C4-2B (cell line): ENCODE results near the gene RFX2.

Source experiments
- H3K27ac ChIP-seq: fragments of 450-650 bp; 2 replicates; pipeline ENCODE4 v1.5.1; 2017
- ZFX ChIP-seq: fragments of 450-650 bp; IDR thresholded peaks from 2 replicates; pipeline ENCODE4 v1.6.1; 2017
- TF ChIP-seq, protein P1 (sequence below): fragments of 450-650 bp; conservative IDR thresholded peaks from 2 replicates; pipeline ENCODE4 v1.5.1; 2017; ENCODE audit warnings: mild to moderate bottlenecking

The RFX2 gene

DNA sequence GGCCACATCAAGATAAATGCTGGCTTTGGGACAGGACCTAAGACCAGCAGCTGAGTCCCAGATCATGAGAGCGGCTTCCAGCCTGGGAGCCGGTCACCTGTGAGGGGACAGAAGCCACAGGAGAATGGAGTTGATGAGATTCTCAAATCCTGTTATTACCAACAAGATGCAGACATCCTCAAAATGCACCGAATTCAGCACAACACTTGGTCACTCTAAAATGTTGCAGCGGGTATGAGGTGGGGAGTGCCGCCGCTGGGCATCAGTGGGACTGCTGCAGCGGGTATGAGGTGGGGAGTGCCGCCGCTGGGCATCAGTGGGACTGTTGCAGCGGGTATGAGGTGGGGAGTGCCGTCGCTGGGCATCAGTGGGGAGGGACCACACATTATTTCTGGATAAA lies 153.6 kb downstream of the RFX2 start:
- H3K27ac ChIP-seq, result no peak overlapping the region

DNA sequence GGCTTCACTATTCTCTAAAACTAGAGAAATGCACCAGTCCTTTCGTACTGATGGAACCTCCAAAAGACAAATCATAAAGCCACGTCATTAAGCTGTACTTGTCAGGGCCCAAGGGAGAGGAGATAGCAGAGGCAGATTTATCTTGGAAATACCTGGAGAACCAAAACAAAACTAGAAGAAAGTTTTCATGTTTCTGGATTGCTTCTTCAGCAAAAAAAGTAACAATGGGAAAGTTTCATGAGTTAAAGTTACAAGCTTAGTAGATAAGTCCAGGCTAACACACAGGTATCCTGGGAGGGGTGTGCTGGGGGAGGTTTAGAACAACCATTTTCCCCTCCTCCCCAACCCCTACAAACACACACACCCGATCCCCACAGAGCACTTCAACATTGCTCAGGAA lies 154.0 kb downstream of the RFX2 start:
- TF ChIP-seq, protein P1, sequence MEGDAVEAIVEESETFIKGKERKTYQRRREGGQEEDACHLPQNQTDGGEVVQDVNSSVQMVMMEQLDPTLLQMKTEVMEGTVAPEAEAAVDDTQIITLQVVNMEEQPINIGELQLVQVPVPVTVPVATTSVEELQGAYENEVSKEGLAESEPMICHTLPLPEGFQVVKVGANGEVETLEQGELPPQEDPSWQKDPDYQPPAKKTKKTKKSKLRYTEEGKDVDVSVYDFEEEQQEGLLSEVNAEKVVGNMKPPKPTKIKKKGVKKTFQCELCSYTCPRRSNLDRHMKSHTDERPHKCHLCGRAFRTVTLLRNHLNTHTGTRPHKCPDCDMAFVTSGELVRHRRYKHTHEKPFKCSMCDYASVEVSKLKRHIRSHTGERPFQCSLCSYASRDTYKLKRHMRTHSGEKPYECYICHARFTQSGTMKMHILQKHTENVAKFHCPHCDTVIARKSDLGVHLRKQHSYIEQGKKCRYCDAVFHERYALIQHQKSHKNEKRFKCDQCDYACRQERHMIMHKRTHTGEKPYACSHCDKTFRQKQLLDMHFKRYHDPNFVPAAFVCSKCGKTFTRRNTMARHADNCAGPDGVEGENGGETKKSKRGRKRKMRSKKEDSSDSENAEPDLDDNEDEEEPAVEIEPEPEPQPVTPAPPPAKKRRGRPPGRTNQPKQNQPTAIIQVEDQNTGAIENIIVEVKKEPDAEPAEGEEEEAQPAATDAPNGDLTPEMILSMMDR, result no peak
- TF ChIP-seq ZFX, result no peak
- no peak overlapping the region for H3K27ac ChIP-seq

More for the DNA sequence above, 153.6 kb downstream of the RFX2 start:
- TF ChIP-seq, protein P1, result no peak
- no peak for TF ChIP-seq ZFX

DNA sequence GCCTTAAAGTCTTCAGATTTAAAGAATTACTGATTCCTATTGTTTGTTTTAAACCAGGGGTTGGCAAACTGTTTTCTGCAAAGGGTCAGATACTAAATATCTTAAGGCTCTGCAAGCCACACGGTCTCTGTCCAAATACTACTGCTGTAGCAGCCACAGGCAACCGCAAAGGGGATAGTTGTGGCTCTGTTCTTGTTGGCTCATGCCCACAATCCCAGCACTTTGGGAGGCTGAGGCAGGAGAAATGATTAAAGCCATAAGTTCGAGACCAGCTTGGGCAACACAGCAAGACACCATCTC lies 154.7 kb downstream of the RFX2 start:
- no peak overlapping the region for H3K27ac ChIP-seq
- TF ChIP-seq, protein P1, result no peak
- TF ChIP-seq ZFX, result no peak

DNA sequence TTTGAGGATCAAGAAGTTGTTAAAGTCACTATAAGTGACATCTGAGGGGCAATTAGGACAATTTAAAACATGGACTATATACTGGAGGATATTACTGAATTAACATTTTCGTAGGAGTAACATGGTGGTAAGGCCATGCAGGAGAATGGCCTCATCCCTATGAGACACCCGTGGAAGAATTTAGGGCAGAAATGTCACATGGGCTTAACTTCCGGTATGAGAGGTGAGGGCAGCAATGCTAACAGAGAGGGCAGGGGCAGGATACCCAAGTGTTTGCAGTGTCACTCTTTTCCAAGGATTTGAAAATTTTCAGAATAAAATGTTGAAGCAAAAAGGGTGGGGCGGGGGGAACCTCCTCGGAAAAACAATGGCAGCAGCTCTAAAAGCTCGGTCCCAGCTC lies 156.0 kb downstream of the RFX2 start:
- peak overlapping the region; percentile 43 for H3K27ac ChIP-seq
- TF ChIP-seq, protein P1, result no peak
- TF ChIP-seq ZFX, result no peak

DNA sequence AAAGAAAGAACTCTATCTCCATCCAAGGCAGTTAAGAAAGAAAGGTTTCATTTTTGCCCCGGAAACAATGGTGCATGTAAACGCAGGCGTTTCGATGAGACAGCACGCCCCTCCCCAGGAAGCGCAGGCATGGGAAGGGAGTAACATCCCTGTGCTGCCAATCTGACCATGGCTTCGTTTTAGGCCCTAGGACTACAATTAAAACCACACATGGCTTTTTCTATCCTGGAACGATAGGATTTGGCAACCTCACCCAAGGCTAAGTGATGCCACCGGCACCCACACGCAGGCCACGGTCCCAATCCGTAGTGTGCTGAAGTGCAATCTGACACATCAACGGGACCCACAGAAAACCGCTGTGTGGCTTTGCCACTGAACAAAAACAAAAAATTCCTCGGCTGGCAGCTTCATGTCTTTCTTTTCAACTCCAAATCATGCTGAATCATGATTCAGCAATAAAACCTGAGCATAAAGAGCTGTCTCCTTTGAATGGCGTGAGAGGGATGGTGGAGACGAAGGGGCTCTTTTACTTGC lies 156.6 kb downstream of the RFX2 start:
- H3K27ac ChIP-seq, result peak overlapping the region; percentile 43; the same call in 1 of the 2 replicates
- TF ChIP-seq, protein P1, result no peak
- no peak for TF ChIP-seq ZFX

DNA sequence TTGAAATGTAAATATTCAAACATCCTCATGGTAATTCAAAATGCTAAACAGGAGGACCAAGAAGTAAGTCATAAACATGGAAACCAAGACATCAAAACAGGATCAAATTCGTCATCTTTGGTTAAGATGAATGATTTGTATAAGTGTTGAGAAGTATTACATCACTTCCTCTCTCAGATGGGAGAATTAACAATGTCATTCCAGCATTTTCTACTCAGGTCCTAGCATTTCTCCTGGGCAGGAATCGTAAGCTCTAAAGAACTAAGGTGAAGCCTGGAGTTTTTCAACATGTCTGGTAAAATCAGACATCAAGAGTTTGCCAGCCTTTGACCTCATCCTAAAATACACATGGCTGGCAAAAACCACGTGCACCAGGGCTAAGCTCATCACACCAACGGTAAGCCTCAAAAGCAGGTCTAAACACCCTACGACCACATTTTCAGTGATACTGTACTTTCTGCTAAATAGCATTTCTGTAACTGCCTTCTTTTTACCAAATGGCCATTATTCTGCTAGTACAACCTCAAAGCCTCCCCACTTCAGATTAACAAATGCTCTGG lies 157.2 kb downstream of the RFX2 start:
- no peak overlapping the region for H3K27ac ChIP-seq
- no peak for TF ChIP-seq ZFX
- TF ChIP-seq, protein P1, result no peak

DNA sequence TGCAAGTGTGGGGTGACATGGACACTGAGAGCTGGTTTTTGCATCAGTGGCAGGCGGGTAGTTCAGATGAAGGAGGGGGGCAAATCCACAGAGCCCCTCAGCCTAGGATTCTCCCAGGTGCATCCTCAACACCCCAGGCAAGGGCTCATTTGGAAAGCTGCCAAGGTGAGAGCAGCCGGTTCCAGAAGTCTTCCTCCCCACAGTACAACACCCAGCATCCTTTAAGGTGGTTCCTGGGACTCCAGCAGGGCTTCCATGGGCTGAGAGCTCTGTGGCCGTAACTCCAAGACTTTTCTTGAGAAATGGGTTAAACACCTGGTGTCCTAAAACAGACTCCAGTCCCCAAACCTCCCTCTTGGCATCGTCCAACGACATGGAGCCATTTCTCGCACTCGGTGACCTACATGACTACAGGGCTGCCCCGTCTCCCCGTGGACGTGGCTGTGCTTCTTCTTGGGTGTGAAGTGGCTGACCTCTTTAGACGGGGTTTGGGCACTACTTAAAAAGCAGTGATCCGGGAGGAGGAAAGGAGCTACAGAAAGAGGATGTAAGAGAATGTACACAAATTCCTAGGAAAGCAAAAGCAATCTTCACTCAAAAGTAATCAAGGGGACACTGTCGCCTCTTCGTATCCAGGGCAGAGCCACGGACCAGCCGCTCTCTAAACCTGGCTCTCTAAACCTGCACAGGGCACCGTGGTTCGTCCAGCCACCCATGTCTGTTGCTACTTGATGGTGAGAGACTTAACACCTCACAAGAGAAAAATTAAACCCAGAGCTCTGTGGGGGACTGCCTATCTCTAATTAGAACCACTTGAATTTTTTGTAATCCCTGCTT lies 157.9 kb downstream of the RFX2 start:
- no peak for TF ChIP-seq ZFX

More for the DNA sequence above, 157.9 kb downstream of the RFX2 start:
- H3K27ac ChIP-seq, result no peak overlapping the region
